Cardiac muscle cell (in vitro differentiated cells and primary cell): ENCODE data around the gene MIER2. TPM values are rescaled to one million over a fixed set of nuclear protein-coding genes. Genes with fewer than 3 reads are reported as not detected.

Source experiments
- DNase-seq, 2 donors: peaks; one replicate each; pipeline versions ENCODE4 v3.0.0 to v3.0.0-alpha.2; 2010 to 2017; ENCODE audit warnings: low read depth in 1 of 2, low spot score in 1 of 2
- H3K27ac ChIP-seq: fragments of 200-600 bp; sonication (generic); 2 replicates; pipeline ENCODE4 v1.5.1; 2016
- H3K27me3 ChIP-seq: fragments of 200-600 bp; sonication (generic); 2 replicates; pipeline ENCODE4 v1.6.0; 2016; ENCODE audit warnings: control low read depth
- H3K36me3 ChIP-seq: fragments of 200-600 bp; sonication (generic); 2 replicates; pipeline ENCODE4 v1.5.1; 2016; ENCODE audit warnings: control low read depth
- H3K4me1 ChIP-seq: fragments of 200-600 bp; sonication (generic); 2 replicates; pipeline ENCODE4 v1.8.1; 2017; ENCODE audit warnings: low read depth, mild to moderate bottlenecking, mixed run types
- H3K4me3 ChIP-seq: fragments of 200-600 bp; sonication (generic); 2 replicates; pipeline ENCODE4 v1.5.1; 2016; ENCODE audit warnings: mild to moderate bottlenecking
- H3K9me3 ChIP-seq: fragments of 200-600 bp; sonication (generic); 2 replicates; pipeline ENCODE4 v1.5.1; 2017; ENCODE audit warnings: low read depth, mild to moderate bottlenecking, control low read depth
- polyA plus RNA-seq: library from polyadenylated mRNA; unstranded; fragments of >200 nt; fragmentation: Nextera tagmentation; extraction: Ambion mirVana; gene quantifications from 2 replicates; pipeline ENCODE4 v1.2.1, GENCODE V29; 2016
- total RNA-seq: library from RNA; depleted of rRNA; stranded (reverse); fragments of >200 nt; gene quantifications from 2 replicates; pipeline ENCODE4 v1.2.3, GENCODE V29; 2016
- TF ChIP-seq, protein P1 (sequence below): IDR thresholded peaks from 2 replicates; pipeline ENCODE4 v1.5.1; 2012; ENCODE audit warnings: low read depth, mild to moderate bottlenecking, low read length

MIER2 gene
- total and polyA plus RNA-seq, 2 experiments from 2014 or later, result 32.7 to 47.8 TPM

DNA sequence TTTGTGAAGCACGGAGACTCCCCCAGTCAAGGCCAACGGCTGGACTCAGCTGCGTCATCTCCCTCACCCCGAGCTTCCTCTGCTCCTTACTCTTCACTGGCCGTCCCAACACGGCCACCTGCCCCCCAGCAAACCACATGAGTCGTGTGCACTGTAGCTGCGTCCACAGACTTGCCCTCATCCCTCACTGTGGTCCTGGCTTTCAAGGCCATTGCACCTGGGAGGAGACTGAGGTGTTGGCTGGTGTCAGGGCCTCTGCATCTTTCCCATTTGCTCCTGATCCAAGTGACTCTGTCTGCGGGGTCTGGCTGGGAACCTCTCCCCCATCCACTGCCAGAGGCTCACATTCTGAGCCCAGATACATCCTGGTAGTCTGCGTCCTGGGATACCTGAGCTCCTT is 64.9 kb downstream of the MIER2 start:
- no peak for DNase-seq
- H3K27me3 ChIP-seq, result no peaks in the 10 kb centered on the region
- H3K27ac ChIP-seq, result no peak overlapping the region
- TF ChIP-seq, protein P1, sequence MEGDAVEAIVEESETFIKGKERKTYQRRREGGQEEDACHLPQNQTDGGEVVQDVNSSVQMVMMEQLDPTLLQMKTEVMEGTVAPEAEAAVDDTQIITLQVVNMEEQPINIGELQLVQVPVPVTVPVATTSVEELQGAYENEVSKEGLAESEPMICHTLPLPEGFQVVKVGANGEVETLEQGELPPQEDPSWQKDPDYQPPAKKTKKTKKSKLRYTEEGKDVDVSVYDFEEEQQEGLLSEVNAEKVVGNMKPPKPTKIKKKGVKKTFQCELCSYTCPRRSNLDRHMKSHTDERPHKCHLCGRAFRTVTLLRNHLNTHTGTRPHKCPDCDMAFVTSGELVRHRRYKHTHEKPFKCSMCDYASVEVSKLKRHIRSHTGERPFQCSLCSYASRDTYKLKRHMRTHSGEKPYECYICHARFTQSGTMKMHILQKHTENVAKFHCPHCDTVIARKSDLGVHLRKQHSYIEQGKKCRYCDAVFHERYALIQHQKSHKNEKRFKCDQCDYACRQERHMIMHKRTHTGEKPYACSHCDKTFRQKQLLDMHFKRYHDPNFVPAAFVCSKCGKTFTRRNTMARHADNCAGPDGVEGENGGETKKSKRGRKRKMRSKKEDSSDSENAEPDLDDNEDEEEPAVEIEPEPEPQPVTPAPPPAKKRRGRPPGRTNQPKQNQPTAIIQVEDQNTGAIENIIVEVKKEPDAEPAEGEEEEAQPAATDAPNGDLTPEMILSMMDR, result no peak
- no peaks in the 10 kb centered on the region for H3K36me3 ChIP-seq
- no peaks in the 10 kb centered on the region for H3K4me1 ChIP-seq
- no peak overlapping the region for H3K4me3 ChIP-seq
- H3K9me3 ChIP-seq, result no peaks in the 10 kb centered on the region

DNA sequence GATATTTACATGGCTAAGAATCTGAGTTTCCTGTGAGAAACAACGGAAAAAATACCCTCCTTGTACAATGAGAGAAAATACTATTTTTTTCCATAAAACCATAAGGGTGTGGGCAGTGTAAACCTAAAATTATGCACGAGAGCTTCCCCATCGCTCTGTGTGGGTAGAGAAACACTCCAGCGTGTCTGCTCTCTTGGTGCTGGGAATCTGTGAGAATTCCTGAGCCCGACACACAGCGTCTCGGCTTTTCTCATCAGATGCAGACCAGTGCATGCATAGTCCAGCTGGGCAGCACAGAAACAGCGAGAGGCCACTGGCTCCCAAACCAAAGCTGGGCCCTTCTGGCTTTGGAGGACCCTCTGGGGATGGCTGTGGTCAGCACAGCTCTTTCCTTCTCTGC is 65.4 kb downstream of the MIER2 start:
- Histone ChIP-seq H3K9me3 (no peaks in the 10 kb centered on the region), H3K27ac (no peak overlapping the region), H3K27me3 (no peaks in the 10 kb centered on the region), H3K4me1 (no peaks in the 10 kb centered on the region), H3K4me3 (no peak overlapping the region), H3K36me3 (no peaks in the 10 kb centered on the region)
- TF ChIP-seq, protein P1, result no peak
- DNase-seq, result no peak

DNA sequence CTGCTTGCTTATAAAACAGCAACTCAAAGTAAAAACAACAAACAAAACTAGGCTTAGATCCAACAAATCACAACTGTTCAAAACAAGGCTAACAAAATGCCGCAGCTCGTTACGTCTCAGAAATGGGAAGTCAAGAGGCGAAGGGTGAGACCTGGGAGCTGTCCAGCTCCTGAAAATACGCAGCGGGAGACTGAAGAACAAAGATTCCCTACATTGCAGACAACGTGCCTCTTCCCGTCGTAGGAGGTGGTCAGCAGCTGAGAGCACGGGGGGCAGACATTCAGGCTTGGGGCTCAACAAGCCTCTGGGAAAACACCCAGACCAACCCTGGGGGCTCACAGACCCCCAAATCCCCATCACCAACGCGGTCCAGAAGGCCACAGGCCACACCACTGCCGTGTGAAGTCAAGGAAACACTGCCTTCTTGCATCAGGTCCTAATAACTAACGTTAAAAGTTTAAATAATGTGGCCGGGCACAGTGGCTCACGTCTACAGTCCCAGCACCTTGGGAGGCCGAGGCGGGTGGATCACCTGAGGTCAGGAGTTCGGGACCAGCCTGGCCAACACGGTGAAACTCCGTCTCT is 66.9 kb downstream of the MIER2 start:
- H3K36me3 ChIP-seq, result no peaks in the 10 kb centered on the region
- H3K9me3 ChIP-seq, result no peaks in the 10 kb centered on the region
- H3K4me1 ChIP-seq, result no peaks in the 10 kb centered on the region
- peak; percentile 63 to 77 for DNase-seq
- H3K27me3 ChIP-seq, result no peaks in the 10 kb centered on the region
- H3K27ac ChIP-seq, result no peak overlapping the region
- no peak overlapping the region for H3K4me3 ChIP-seq
- TF ChIP-seq, protein P1, result no peak

DNA sequence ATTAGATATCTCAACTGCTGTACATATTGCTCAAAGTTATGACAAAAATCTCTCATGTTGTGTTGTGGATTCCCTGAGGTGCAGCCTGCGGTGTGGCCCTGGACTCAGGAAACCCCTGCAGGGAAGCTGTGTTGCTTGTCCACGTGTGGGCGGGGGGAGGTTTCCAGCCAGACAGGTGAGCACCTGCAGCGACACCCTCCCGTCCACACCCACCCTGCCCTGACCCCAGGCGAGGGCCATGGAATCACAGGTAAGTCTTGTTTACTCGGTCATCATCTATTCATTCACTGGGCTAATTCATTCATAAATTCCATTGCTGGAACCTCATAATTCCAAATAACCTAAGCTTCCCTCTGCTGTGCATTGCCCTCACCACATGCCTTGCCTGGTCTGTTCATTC is 67.5 kb downstream of the MIER2 start:
- Histone ChIP-seq H3K4me3 (no peak overlapping the region), H3K27me3 (no peaks in the 10 kb centered on the region), H3K4me1 (no peaks in the 10 kb centered on the region), H3K9me3 (no peaks in the 10 kb centered on the region), H3K27ac (no peak overlapping the region), H3K36me3 (no peaks in the 10 kb centered on the region)
- DNase-seq, result no peak
- TF ChIP-seq, protein P1, result no peak

DNA sequence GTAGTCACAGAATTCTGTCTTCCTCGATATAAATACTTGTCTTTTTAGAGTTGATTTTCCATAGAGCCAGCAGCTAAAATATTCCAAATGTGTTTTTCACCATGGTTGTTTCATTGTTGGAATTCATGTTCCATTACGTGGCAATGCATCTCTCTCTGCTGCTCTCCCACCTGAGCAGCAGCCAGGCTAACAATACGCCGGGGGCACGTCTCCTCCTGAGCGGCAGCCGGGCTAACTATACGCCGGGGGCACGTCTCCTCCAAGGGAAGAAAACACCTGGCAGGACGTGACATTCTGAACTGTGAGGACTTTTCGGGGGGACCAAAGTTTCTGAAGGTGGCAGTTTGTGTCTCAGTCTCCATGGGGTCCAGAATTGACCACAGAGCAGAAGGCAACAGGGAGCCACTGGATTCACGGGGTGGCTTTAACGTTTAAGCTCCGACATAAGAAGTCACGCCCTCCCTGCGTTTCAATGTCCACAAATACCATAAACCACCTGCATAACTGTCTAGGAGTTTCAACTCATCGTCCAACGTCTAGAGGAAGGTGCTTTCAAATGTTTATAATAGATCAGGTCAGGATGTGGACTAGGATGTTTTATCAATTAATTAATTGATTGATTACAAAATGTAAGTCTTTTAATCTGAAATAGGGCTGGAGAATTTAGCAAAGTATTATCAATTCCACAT is 68.5 kb downstream of the MIER2 start:
- TF ChIP-seq, protein P1, result no peak
- H3K27me3 ChIP-seq, result no peaks in the 10 kb centered on the region
- no peak overlapping the region for H3K4me3 ChIP-seq
- no peaks in the 10 kb centered on the region for H3K9me3 ChIP-seq
- H3K27ac ChIP-seq, result no peak overlapping the region
- no peaks in the 10 kb centered on the region for H3K4me1 ChIP-seq
- no peak for DNase-seq
- no peaks in the 10 kb centered on the region for H3K36me3 ChIP-seq
